Natural killer cell (primary cell): ENCODE measurements around the gene VAC14. TPM values are rescaled to one million over a fixed set of nuclear protein-coding genes. Genes with fewer than 3 reads are reported as not detected.

Experiments
- ATAC-seq, 3 donors: fragments of 150-1000 bp in 2 of 3; fragments of 200-7000 bp in 1 of 3; cut with Tn5 transposase; 1 replicate in 1 of 3; 2 replicates in 2 of 3; pipeline ENCODE4 v1.10.0; 2021; ENCODE audit warnings: mild to moderate bottlenecking in 2 of 3, moderate library complexity in 2 of 3
- DNase-seq, 2 donors: peaks; one replicate each; pipeline versions ENCODE4 v3.0.0 to v3.0.0-alpha.2; 2013 to 2021; ENCODE audit warnings: mixed read lengths in 1 of 2
- H3K27ac ChIP-seq: one replicate; pipeline ENCODE4 v1.5.1; 2013; ENCODE audit warnings: mild to moderate bottlenecking, low read length
- H3K27me3 ChIP-seq: one replicate; pipeline ENCODE4 v1.6.1; 2013; ENCODE audit warnings: low read length; ENCODE audit not compliant: control insufficient read depth, insufficient read depth
- H3K36me3 ChIP-seq: one replicate; pipeline ENCODE4 v1.6.1; 2013; ENCODE audit warnings: low read length; ENCODE audit not compliant: control insufficient read depth, insufficient read depth
- H3K4me1 ChIP-seq: one replicate; pipeline ENCODE4 v1.6.1; 2013; ENCODE audit warnings: low read length; ENCODE audit not compliant: control insufficient read depth, insufficient read depth
- H3K4me3 ChIP-seq: one replicate; pipeline ENCODE4 v1.5.1; 2013; ENCODE audit warnings: low read length
- H3K9me3 ChIP-seq: one replicate; pipeline ENCODE4 v1.6.1; 2013; ENCODE audit warnings: low read length; ENCODE audit not compliant: control insufficient read depth, insufficient read depth
- H3K27ac Mint-ChIP-seq, 2 donors: one replicate each; pipeline ENCODE4 v1.8.0; 2022; ENCODE audit warnings: mild to moderate bottlenecking in 2 of 2, mixed read lengths in 2 of 2, moderate library complexity in 1 of 2
- H3K27me3 Mint-ChIP-seq, 2 donors: one replicate each; pipeline ENCODE4 v1.8.0; 2022; ENCODE audit warnings: low read depth in 2 of 2, mixed read lengths in 2 of 2
- H3K36me3 Mint-ChIP-seq: one replicate; pipeline ENCODE4 v1.8.0; 2022; ENCODE audit warnings: mixed read lengths
- H3K4me1 Mint-ChIP-seq, 2 donors: one replicate each; pipeline ENCODE4 v1.8.0; 2022; ENCODE audit warnings: mixed read lengths in 2 of 2
- H3K4me3 Mint-ChIP-seq: one replicate; pipeline ENCODE4 v1.8.0; 2022; ENCODE audit warnings: mild to moderate bottlenecking, moderate library complexity, mixed read lengths
- H3K9me3 Mint-ChIP-seq, 2 donors: one replicate each; pipeline ENCODE4 v1.8.0; 2022; ENCODE audit warnings: mixed read lengths in 2 of 2
- WGBS: methylation state at CpG from one replicate; pipeline ENCODE4 v1.1.7; 2013; ENCODE audit warnings: missing lambda C conversion rate; ENCODE audit not compliant: insufficient coverage; 5-methylcytosine and 5-hydroxymethylcytosine counted together
- intact Hi-C: fragments of 100-400 bp; cut with micrococcal nuclease; formaldehyde crosslinking; loops from one replicate; pipeline ENCODE4 v1.14.2; 2022
- total RNA-seq, 4 donors: library from RNA; stranded (reverse); fragments of 120-200 nt in 1 of 4; gene quantifications; one replicate each; pipeline versions ENCODE4 v1.2.3 to v1.2.4, GENCODE V29; 2013 to 2022
- TF ChIP-seq, protein P1 (sequence below): fragments of 200-600 bp; IDR thresholded peaks from one replicate; pipeline ENCODE4 v1.8.0; 2022; ENCODE audit warnings: antibody characterized with exemption

The VAC14 gene
- total RNA-seq, 3 donors from 2014 or later (not counting 1 experiment from before 2014, with no cell fraction given) = 33.9 to 45.6 (median 43.4) TPM

DNA sequence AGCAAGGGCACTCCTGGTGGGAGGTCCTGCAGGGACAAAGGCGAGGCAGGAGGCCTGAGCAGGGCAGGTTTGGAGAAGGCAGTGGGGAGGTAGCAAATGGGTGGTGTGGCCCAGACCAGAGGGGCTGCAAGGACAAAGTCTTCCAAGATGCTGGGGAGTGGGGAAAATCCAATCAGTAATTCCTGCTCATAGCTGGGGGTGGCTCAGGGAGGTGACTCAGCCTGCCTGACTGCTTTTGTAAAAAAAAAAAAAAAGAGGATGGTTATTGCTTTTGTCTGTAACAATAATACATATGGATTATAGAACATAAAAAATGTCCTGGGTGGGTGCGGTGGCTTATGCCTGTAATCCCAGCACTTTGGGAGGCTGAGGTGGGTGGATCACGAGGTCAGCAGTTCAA, 149.4 kb downstream of the VAC14 start:
- Histone ChIP-seq H3K27ac (no peak overlapping the region), H3K36me3 (no peaks in the 10 kb centered on the region), H3K27me3 (no peaks in the 10 kb centered on the region), H3K4me1 (peaks cover 4% of the 10 kb centered on the region), H3K4me3 (no peak overlapping the region), H3K9me3 (no peaks in the 10 kb centered on the region)
- TF ChIP-seq, protein P1, sequence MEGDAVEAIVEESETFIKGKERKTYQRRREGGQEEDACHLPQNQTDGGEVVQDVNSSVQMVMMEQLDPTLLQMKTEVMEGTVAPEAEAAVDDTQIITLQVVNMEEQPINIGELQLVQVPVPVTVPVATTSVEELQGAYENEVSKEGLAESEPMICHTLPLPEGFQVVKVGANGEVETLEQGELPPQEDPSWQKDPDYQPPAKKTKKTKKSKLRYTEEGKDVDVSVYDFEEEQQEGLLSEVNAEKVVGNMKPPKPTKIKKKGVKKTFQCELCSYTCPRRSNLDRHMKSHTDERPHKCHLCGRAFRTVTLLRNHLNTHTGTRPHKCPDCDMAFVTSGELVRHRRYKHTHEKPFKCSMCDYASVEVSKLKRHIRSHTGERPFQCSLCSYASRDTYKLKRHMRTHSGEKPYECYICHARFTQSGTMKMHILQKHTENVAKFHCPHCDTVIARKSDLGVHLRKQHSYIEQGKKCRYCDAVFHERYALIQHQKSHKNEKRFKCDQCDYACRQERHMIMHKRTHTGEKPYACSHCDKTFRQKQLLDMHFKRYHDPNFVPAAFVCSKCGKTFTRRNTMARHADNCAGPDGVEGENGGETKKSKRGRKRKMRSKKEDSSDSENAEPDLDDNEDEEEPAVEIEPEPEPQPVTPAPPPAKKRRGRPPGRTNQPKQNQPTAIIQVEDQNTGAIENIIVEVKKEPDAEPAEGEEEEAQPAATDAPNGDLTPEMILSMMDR = no peak
- Mint-ChIP-seq H3K27ac (no peak overlapping the region), H3K36me3 (no peaks in the 10 kb centered on the region), H3K4me1 (peaks cover 5 to 6% of the 10 kb centered on the region in 2 donors), H3K9me3 (no peaks in the 10 kb centered on the region), H3K4me3 (no peak overlapping the region), H3K27me3 (peaks cover 0 to 6% of the 10 kb centered on the region in 2 donors)
- DNase-seq (no peak), ATAC-seq (no peak)
- intact Hi-C loops = loop anchor here (5.0 to 10.0 kb wide), 3 partner anchors 279 to 947 kb away; no protein-coding TSS in a partner anchor
- WGBS = 89% methylated on average over 3 of the region's 3 CpGs

DNA sequence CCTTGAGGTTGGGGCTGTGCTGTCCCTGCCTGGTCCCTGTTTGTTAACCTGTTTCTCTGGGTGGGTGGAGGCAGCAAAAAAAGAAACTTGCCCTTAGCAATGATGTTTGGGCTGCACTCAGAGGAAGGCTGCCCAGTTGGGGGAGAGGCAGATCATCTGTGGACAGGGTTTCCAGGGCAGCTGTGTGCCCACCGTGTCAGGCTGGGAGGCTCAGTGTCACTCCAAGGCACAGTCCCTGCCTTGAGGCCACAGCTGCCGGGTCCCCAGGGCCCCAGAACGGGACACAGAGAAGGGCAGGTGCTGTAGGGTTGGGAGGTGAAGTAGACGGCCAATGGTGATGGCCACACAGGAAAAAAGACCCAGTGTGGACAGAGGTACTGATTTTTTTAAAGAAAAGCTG, 150.7 kb downstream of the VAC14 start:
- Histone ChIP-seq H3K27me3 (no peaks in the 10 kb centered on the region), H3K9me3 (no peaks in the 10 kb centered on the region), H3K4me1 (peaks cover 4% of the 10 kb centered on the region), H3K36me3 (no peaks in the 10 kb centered on the region), H3K27ac (no peak overlapping the region), H3K4me3 (no peak overlapping the region)
- TF ChIP-seq, protein P1 = no peak
- H3K27me3 Mint-ChIP-seq = peaks cover 0 to 6% of the 10 kb centered on the region in 2 donors
- intact Hi-C loops = loop anchor here (5.0 to 10.0 kb wide), 3 partner anchors 278 to 945 kb away; no protein-coding TSS in a partner anchor
- no peaks in the 10 kb centered on the region for H3K9me3 Mint-ChIP-seq
- DNase-seq = no peak
- H3K36me3 Mint-ChIP-seq = no peaks in the 10 kb centered on the region
- no peak overlapping the region for H3K27ac Mint-ChIP-seq
- WGBS = 77% methylated on average over 4 of the region's 4 CpGs
- no peak for ATAC-seq
- H3K4me1 Mint-ChIP-seq = peaks cover 5 to 6% of the 10 kb centered on the region in 2 donors
- H3K4me3 Mint-ChIP-seq = no peak overlapping the region

GRCh38 chr16:70649300-70649699, 151.7 kb downstream of the VAC14 start:
- TF ChIP-seq, protein P1 = no peak
- H3K36me3 Mint-ChIP-seq = no peaks in the 10 kb centered on the region
- H3K4me1 Mint-ChIP-seq = peaks cover 5 to 6% of the 10 kb centered on the region in 2 donors
- no peak overlapping the region for H3K4me3 ChIP-seq
- H3K4me3 Mint-ChIP-seq = no peak overlapping the region
- DNase-seq = no peak
- intact Hi-C loops = no loop called here
- WGBS = 90% methylated on average over 6 of the region's 7 CpGs
- no peak for ATAC-seq
- no peak overlapping the region for H3K27ac ChIP-seq
- H3K9me3 ChIP-seq = no peaks in the 10 kb centered on the region
- H3K27me3 Mint-ChIP-seq = peaks cover 0 to 6% of the 10 kb centered on the region in 2 donors
- H3K27me3 ChIP-seq = no peaks in the 10 kb centered on the region
- H3K4me1 ChIP-seq = peaks cover 4% of the 10 kb centered on the region
- H3K27ac Mint-ChIP-seq = no peak overlapping the region
- H3K36me3 ChIP-seq = no peaks in the 10 kb centered on the region
- no peaks in the 10 kb centered on the region for H3K9me3 Mint-ChIP-seq

DNA sequence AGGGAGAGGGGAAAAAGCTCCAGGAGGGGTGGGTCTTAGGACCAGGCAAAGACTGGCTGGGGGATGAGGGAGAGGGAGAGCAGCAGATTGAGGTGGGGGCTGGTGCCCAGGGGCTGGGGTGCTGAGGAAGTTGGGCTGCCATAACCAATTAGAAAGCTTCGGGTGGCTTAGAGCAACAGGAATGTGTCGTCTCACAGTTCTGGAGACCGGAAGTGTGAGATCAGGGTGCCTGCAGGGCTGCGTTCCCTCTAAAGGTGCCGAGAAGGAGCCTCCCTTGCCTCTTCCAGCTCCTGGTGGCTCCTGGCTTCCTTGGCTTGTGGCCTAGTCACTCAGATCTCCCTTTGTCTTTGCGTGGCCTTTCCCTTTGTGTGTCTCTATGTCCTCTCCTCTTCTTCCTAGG, 152.4 kb downstream of the VAC14 start:
- 64% methylated on average over 6 of the region's 6 CpGs for WGBS
- DNase-seq (no peak), ATAC-seq (no peak)
- Mint-ChIP-seq H3K4me3 (no peak overlapping the region), H3K9me3 (no peaks in the 10 kb centered on the region), H3K27ac (no peak overlapping the region), H3K36me3 (no peaks in the 10 kb centered on the region), H3K4me1 (peaks cover under 1 to 1% of the 10 kb centered on the region in 2 donors), H3K27me3 (peaks cover 0 to 4% of the 10 kb centered on the region in 2 donors)
- H3K4me3 ChIP-seq = no peak overlapping the region
- H3K4me1 ChIP-seq = no peaks in the 10 kb centered on the region
- intact Hi-C loops = no loop called here
- TF ChIP-seq, protein P1 = no peak
- no peaks in the 10 kb centered on the region for H3K27me3 ChIP-seq
- H3K36me3 ChIP-seq = no peaks in the 10 kb centered on the region
- no peaks in the 10 kb centered on the region for H3K9me3 ChIP-seq
- no peak overlapping the region for H3K27ac ChIP-seq
